Smooth muscle cell of the umbilical artery (primary cell): ENCODE results near the gene WDR19. TPM values are rescaled to one million over a fixed set of nuclear protein-coding genes. Genes with fewer than 3 reads are reported as not detected.

Source experiments
- total RNA-seq: library from RNA; depleted of rRNA; stranded (reverse); fragments of >200 nt; gene quantifications from 2 replicates; pipeline ENCODE4 v1.2.3, GENCODE V29; 2014

Gene WDR19
- 23.5 and 43.7 TPM in 2 replicates for total RNA-seq

GRCh38 chr4:39181905-39182638 is at the start of gene WDR19:
TSS of gene WDR19 (plus strand) at chr4:39182529. CDS start at chr4:39182558, 29 bp downstream.

Other genes with a start within 250 kb of the WDR19 start
- gene TMEM156, start 150.1 kb upstream of the WDR19 start, total RNA-seq = 2.1 and 6.5 TPM in 2 replicates
- gene KLHL5, start 120.3 kb upstream of the WDR19 start, total RNA-seq = 184 and 202 TPM in 2 replicates
- gene RFC1, start 183.8 kb downstream of the WDR19 start, total RNA-seq = 41.6 and 58.8 TPM in 2 replicates
- not detected in 2 replicates for gene KLB, start 224.4 kb downstream of the WDR19 start, total RNA-seq